Progenitor cell of endocrine pancreas (in vitro differentiated cells): ENCODE results near the gene ENSA. TPM values are rescaled to one million over a fixed set of nuclear protein-coding genes. Genes with fewer than 3 reads are reported as not detected.
A peak's percentile ranks its signal among the peaks of the same experiment; 100 is the strongest.
"Not testable (repeated sequence)": the region's sequence is repeated elsewhere in the genome, so short reads cannot be mapped to it uniquely, and the experiment has no call there.

Experiments used
- DNase-seq: peaks from one replicate; pipeline ENCODE4 v3.0.0; 2021; ENCODE audit warnings: low spot score; ENCODE audit not compliant: unreplicated experiment
- H3K27ac Mint-ChIP-seq: 2 replicates; pipeline ENCODE4 v1.8.0; 2021; ENCODE audit warnings: mild to moderate bottlenecking, moderate library complexity, mixed read lengths
- H3K27me3 Mint-ChIP-seq: 2 replicates; pipeline ENCODE4 v1.8.0; 2021; ENCODE audit warnings: mixed read lengths
- H3K36me3 Mint-ChIP-seq: 2 replicates; pipeline ENCODE4 v1.8.0; 2022; ENCODE audit warnings: mixed read lengths; ENCODE audit not compliant: insufficient read depth
- H3K4me1 Mint-ChIP-seq: 2 replicates; pipeline ENCODE4 v1.8.0; 2021; ENCODE audit warnings: low read depth, mixed read lengths
- H3K4me3 Mint-ChIP-seq: 2 replicates; pipeline ENCODE4 v1.8.0; 2021; ENCODE audit warnings: low read depth, mild to moderate bottlenecking, moderate library complexity, mixed read lengths
- H3K9me3 Mint-ChIP-seq: 2 replicates; pipeline ENCODE4 v1.8.0; 2021; ENCODE audit warnings: low read depth, mixed read lengths
- total RNA-seq: library from RNA; stranded (reverse); gene quantifications from 2 replicates; pipeline ENCODE4 v1.2.1, GENCODE V29; 2021
- TF ChIP-seq, protein P1 (sequence below): fragments of 200-600 bp; sonication (generic); IDR thresholded peaks from one replicate; pipeline ENCODE4 v1.5.0; 2021; ENCODE audit warnings: antibody characterized with exemption, mild to moderate bottlenecking; ENCODE audit not compliant: unreplicated experiment

Gene ENSA
- total RNA-seq, 1 donor from 2014 or later = 169 TPM

DNA sequence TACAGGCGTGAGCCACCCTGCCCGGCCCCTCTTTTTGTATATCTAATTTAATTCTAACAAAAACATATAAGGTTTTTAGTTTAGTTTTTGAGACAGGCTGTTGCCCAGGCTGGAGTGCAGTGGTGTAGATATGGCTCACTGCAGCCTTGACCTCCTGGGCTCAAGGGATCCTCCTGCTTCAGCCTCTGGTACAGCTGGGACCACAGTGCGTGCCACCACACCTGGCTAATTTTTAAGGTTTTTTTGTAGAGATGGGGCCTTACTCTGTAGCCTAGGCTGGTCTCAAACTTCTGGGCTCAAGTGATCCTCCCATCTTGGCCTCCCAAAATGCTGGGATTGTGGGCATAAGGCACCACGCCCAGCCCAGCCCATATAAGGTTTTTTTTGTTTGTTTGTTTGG lies 18.8 kb downstream of the ENSA start:
- no peak overlapping the region for H3K27ac Mint-ChIP-seq
- DNase-seq = no peak

DNA sequence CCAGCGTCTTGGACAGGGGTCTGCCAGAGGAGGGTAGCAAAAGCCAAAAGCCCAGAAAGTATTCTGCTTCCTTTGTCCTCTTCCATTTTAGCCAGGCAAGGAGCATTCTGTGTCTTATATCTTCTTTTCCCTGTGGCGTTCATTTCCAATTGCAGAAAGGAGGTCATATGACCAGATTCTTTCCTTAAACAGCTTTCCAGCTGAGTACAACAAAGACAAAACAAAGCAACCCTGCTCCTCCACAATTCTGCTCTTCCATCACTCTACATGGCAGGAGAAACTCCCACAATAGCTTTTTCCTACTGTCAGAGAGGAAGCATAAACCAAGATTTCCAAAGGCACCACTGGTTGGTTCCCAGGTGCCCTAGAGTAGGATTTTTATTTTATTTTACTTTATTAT lies 19.7 kb downstream of the ENSA start:
- peaks cover 7% of the 10 kb centered on the region for H3K4me1 Mint-ChIP-seq
- DNase-seq = no peak
- H3K9me3 Mint-ChIP-seq = no peaks in the 10 kb centered on the region
- TF ChIP-seq, protein P1, sequence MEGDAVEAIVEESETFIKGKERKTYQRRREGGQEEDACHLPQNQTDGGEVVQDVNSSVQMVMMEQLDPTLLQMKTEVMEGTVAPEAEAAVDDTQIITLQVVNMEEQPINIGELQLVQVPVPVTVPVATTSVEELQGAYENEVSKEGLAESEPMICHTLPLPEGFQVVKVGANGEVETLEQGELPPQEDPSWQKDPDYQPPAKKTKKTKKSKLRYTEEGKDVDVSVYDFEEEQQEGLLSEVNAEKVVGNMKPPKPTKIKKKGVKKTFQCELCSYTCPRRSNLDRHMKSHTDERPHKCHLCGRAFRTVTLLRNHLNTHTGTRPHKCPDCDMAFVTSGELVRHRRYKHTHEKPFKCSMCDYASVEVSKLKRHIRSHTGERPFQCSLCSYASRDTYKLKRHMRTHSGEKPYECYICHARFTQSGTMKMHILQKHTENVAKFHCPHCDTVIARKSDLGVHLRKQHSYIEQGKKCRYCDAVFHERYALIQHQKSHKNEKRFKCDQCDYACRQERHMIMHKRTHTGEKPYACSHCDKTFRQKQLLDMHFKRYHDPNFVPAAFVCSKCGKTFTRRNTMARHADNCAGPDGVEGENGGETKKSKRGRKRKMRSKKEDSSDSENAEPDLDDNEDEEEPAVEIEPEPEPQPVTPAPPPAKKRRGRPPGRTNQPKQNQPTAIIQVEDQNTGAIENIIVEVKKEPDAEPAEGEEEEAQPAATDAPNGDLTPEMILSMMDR = no peak
- no peak overlapping the region for H3K4me3 Mint-ChIP-seq
- no peak overlapping the region for H3K27ac Mint-ChIP-seq
- H3K27me3 Mint-ChIP-seq = no peaks in the 10 kb centered on the region
- H3K36me3 Mint-ChIP-seq = peaks cover 11% of the 10 kb centered on the region

More for the DNA sequence above, 18.8 kb downstream of the ENSA start:
- Mint-ChIP-seq H3K36me3 (peaks cover 11% of the 10 kb centered on the region), H3K4me3 (no peak overlapping the region), H3K9me3 (no peaks in the 10 kb centered on the region), H3K27me3 (no peaks in the 10 kb centered on the region), H3K4me1 (peaks cover 5% of the 10 kb centered on the region)
- TF ChIP-seq, protein P1 = no peak

DNA sequence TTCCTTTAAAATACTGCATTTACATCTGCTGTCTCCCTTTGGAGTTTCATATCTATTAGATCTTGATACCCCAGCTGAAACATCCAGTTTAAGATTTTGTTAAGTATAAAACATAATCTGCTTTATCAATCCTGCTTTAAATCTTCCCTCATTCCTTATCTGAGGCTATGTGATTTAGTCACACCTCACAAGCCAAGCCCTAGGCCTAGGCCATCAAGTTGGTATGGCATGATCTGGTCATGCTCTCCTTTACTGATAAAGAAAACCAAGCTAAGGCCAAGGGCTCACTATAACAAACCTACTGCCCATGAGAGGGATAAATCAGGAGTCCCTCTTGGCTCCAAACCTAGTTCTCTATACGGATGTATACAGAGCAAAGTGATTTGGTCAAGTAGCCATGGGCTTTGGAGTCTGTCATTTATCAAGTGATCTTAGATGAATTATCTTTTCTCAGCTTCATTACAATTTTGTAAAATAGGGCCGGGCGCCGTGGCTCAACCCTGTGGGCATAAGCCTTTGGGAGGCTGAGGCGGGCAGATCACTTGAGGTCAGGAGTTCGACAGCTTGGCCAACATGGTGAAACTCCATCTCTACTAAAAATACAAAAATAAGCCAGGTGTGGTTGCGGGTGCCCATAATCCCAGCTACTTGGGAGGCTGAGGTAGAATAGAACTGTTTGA lies 22.8 kb downstream of the ENSA start:
- H3K27ac Mint-ChIP-seq = no peak overlapping the region

DNA sequence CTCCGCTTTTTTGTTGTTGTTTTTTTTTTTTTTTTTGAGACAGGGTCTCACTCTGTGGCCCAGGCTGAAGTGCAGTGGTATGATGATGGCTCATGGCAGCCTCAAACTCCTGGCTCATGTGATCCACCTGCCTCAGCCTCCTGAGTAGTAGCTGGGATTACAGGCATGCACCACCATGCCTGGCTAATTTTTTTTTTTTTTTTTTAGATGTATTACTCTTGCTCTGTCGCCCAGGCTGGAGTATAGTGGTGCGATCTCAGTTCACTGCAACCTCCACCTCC lies 24.0 kb downstream of the ENSA start:
- Mint-ChIP-seq H3K27ac (peak overlapping the region; percentile 52), H3K4me1 (peaks cover 10% of the 10 kb centered on the region)
- not testable (repeated sequence) for H3K27me3 Mint-ChIP-seq, DNase-seq, H3K9me3 Mint-ChIP-seq, H3K36me3 Mint-ChIP-seq, H3K4me3 Mint-ChIP-seq

More for the DNA sequence above, 22.8 kb downstream of the ENSA start:
- Mint-ChIP-seq H3K36me3 (peaks cover 6% of the 10 kb centered on the region), H3K4me3 (no peak overlapping the region), H3K27me3 (no peaks in the 10 kb centered on the region), H3K4me1 (peaks cover 15% of the 10 kb centered on the region), H3K9me3 (no peaks in the 10 kb centered on the region)
- TF ChIP-seq, protein P1 = no peak
- DNase-seq = no peak

DNA sequence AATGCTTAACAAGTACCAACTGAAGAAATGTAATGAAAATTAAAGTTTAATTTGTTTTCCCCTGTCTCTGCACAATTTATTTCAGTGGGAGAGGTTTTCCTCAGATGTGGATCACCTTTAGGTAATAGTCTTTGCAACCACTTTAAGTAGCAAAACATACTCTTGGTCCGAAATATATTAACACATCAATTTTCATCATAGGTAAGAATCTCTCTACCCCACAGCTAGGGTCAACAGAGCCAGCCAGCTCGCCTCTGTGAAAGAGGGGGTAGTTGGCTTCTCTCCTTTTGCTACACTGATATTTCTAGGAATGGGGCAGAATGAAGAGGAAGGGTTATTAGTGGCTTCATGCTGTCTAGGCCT lies 25.2 kb downstream of the ENSA start:
- Mint-ChIP-seq H3K27ac (peak overlapping the region; percentile 96), H3K27me3 (no peaks in the 10 kb centered on the region), H3K36me3 (peaks cover 8% of the 10 kb centered on the region), H3K4me1 (peaks cover 10% of the 10 kb centered on the region), H3K4me3 (no peak overlapping the region), H3K9me3 (no peaks in the 10 kb centered on the region)
- TF ChIP-seq, protein P1 = no peak
- DNase-seq = no peak

DNA sequence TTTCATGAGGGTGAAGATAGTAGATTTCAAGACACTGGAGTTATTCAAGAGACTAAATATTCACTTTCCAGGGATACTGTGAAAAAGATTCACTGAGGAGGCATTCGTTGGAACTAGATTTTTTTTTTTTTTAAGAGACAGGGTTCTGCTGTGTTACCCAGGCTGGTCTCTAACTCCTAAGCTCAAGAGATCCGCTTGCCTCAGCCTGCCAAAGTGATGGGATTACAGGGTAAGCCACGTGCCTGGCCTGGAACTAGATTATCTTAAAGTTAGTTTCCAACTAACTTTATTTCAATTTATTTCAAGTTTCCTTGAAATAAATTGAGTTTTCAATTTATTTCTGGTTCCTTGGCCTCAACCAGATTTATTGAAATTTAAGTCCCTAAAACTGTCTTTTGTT lies 25.7 kb downstream of the ENSA start:
- TF ChIP-seq, protein P1 = no peak
- DNase-seq = no peak
- Mint-ChIP-seq H3K9me3 (no peaks in the 10 kb centered on the region), H3K4me3 (no peak overlapping the region), H3K27ac (peak overlapping the region; percentile 14), H3K4me1 (peaks cover 10% of the 10 kb centered on the region), H3K27me3 (no peaks in the 10 kb centered on the region), H3K36me3 (peaks cover 8% of the 10 kb centered on the region)

DNA sequence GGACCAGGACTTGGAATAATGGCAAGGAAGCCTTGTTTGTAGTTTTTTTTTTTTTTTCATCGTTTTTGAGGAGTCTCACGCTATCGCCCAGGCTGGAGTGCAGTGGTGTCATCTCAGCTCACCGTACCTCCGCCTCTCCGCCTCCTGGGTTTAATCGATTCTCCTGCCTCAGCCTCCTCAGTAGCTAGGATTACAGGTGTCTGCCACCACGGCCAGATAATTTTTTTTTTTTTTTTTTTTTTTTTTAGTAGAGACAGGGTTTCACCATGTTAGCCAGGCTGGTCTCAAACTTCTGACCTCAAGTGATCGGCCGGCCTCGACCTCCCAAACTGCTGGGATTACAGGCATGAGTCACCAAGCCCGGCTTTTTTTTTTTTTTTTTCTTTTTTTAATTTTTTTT lies 27.0 kb downstream of the ENSA start:
- not testable (repeated sequence) for H3K27me3 Mint-ChIP-seq

More for the DNA sequence above, 27.0 kb downstream of the ENSA start:
- not testable (repeated sequence) for H3K9me3 Mint-ChIP-seq, H3K27ac Mint-ChIP-seq, DNase-seq, H3K4me3 Mint-ChIP-seq, H3K36me3 Mint-ChIP-seq
- H3K4me1 Mint-ChIP-seq = peaks cover 10% of the 10 kb centered on the region
